ENCODE results near the gene AKAP6.

The AKAP6 gene

DNA sequence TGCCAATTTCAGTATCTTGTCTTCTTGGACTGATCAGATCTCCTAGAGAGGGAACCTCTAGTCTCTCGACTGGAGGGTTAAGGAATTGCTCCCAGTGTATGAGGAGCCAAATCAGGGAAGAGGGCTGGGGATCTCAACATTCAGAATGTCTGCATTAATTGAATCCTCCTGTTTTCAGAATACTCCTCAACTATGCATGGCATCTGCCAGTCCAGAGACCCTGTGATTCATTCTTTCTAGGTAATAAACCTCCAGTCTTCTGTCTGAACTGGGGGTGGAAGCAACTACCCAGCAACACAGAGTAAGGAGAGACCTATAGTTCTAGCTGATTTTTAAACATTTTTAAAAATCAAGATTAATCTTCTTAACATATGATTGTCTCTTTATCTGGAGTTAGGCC is 92.7 kb downstream of the AKAP6 start:
- H3K4me1 ChIP-seq (ENCODE audit: control insufficient read depth, insufficient read depth, low read length) = no peaks in the 10 kb centered on the region
- H3K27ac ChIP-seq (ENCODE audit: low read length) = no peak overlapping the region
- H3K27me3 ChIP-seq (ENCODE audit: control insufficient read depth, insufficient read depth, low read length) = no peaks in the 10 kb centered on the region
- DNase-seq (ENCODE audit: low read depth, low spot score) = no peak
- H3K4me3 ChIP-seq (ENCODE audit: low read length) = no peak overlapping the region
- no CpG with 5 or more reads among the region's 1 CpG for WGBS (ENCODE audit: insufficient coverage, insufficient read length)
- H3K9me3 ChIP-seq (ENCODE audit: control insufficient read depth, insufficient read depth, low read length) = no peaks in the 10 kb centered on the region
- H3K36me3 ChIP-seq (ENCODE audit: control insufficient read depth, insufficient read depth, low read length) = no peaks in the 10 kb centered on the region

DNA sequence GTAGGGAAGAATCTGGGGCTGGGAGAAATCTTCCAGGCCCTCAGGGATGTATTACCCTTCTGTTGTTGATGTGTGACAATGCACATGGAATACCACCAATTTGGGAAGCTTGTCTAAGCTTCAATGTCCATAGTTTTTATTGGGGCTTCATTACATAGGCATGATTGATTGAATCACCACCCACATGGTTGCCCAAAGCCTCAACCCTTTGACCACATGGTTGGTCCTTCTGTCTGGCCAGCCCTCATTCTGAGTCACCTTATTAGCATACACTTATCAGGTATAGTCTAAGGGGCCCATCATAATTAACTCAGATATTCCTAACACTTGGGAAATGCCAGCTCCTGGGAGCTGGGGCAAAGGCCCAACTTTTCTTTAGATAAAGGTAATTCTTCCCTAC is 93.3 kb downstream of the AKAP6 start:
- H3K27ac ChIP-seq (ENCODE audit: low read length) = no peak overlapping the region
- H3K9me3 ChIP-seq (ENCODE audit: control insufficient read depth, insufficient read depth, low read length) = no peaks in the 10 kb centered on the region
- no peaks in the 10 kb centered on the region for H3K36me3 ChIP-seq (ENCODE audit: control insufficient read depth, insufficient read depth, low read length)
- no peaks in the 10 kb centered on the region for H3K4me1 ChIP-seq (ENCODE audit: control insufficient read depth, insufficient read depth, low read length)
- H3K27me3 ChIP-seq (ENCODE audit: control insufficient read depth, insufficient read depth, low read length) = no peaks in the 10 kb centered on the region
- no peak for DNase-seq (ENCODE audit: low read depth, low spot score)
- H3K4me3 ChIP-seq (ENCODE audit: low read length) = no peak overlapping the region

DNA sequence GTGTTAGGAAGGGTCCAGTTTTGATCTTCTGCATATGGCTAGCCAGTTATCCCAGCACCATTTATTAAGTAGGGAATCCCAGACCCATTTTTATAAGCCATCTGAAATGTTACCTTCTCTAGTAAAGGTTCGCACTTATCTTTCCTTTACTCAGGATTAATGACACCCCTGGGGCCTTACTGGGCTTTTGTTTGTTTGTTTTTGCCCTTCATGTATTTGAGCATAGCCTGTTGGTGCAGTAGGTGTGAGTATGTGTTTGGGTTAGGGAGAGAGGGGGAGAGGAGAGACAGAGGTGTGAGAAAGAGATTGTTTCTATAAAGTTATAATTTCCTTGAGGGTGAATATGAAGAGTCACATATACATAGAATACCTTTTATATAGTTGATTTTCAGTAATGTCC is 96.9 kb downstream of the AKAP6 start:
- no CpG with 5 or more reads among the region's 1 CpG for WGBS (ENCODE audit: insufficient coverage, insufficient read length)
- no peak overlapping the region for H3K27ac ChIP-seq (ENCODE audit: low read length)

DNA sequence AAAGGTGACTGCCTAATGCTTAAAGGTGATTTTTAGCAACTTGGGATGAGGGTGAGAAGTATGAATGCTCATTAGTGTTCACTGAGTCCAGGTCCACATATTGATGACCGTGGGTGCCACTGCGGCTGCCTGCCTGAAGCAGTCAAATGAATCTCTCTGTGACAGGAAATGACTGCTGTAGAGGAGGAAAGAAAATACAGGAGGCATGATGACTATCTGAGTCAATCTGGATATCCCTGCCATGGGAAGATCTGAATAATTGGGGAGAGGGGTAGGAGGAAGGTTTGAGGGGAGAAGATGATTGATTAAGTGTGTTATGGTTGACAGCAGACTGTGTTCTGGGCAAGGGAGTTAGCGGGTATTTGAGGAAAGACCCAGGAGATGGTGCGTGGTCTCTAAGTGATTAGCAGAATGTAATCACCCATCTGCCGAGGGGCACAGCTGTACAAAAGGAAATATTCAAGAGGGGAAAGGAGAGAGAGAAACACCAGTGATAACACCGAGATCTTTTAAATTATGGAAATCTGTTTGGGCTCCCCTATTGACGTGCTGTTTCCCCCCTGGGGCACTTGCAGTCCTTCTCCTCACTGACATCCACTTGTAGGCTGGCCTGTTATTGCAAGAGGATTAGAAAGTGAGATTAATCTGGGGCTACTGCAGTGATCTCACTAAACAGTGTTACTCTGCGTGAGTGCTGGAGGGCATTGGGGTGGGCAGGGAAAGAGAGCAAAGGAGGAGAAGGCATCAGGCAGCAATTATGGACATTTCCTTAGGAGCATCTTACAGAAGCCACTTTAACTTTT is 97.7 kb downstream of the AKAP6 start:
- no peak overlapping the region for H3K4me3 ChIP-seq (ENCODE audit: low read length)
- H3K9me3 ChIP-seq (ENCODE audit: control insufficient read depth, insufficient read depth, low read length) = no peaks in the 10 kb centered on the region
- no peaks in the 10 kb centered on the region for H3K36me3 ChIP-seq (ENCODE audit: control insufficient read depth, insufficient read depth, low read length)
- WGBS (ENCODE audit: insufficient coverage, insufficient read length) = no CpG with 5 or more reads among the region's 8 CpGs
- no peak overlapping the region for H3K27ac ChIP-seq (ENCODE audit: low read length)
- no peak for DNase-seq (ENCODE audit: low read depth, low spot score)
- no peaks in the 10 kb centered on the region for H3K27me3 ChIP-seq (ENCODE audit: control insufficient read depth, insufficient read depth, low read length)
- H3K4me1 ChIP-seq (ENCODE audit: control insufficient read depth, insufficient read depth, low read length) = no peaks in the 10 kb centered on the region

More for the DNA sequence above, 96.9 kb downstream of the AKAP6 start:
- Histone ChIP-seq H3K9me3 (ENCODE audit: control insufficient read depth, insufficient read depth, low read length) (no peaks in the 10 kb centered on the region), H3K4me1 (ENCODE audit: control insufficient read depth, insufficient read depth, low read length) (no peaks in the 10 kb centered on the region), H3K36me3 (ENCODE audit: control insufficient read depth, insufficient read depth, low read length) (no peaks in the 10 kb centered on the region), H3K4me3 (ENCODE audit: low read length) (no peak overlapping the region), H3K27me3 (ENCODE audit: control insufficient read depth, insufficient read depth, low read length) (no peaks in the 10 kb centered on the region)
- DNase-seq (ENCODE audit: low read depth, low spot score) = no peak

DNA sequence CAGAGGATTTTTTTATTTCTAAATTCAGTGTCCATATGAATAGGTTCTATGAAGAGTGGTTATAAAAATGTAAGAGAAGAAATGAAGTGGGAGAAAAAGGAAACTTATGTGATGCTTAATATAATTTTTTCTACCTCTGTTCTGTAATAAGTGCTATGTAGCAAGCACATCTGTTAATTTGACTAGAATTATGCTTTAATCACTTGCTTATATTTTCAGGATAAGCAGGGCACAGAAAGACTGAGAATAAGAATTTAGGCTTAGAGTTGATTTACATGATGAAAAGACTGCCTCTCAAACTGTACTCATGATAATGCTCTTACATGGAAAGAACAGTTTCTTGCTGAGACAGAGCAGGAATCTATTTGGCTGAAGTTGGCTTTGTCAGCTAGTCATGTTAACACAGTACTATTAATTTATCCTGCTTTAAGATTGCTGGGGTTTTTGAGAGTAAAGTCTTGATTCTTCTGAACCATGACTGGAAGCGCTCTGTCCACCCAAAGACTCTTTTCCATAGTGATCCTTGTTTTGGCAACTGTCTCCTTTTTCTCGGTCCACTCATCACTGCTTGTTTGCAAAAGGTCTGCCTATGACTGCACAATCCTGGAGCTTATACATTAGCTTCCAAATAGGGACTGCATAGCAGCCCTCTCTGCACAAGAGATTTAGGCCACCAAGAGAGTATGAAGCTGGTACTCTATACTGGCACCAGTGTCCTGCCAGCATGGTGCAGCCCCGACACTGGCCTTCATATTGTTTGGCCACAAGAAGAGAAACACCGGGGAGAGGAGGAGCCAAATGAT is 98.8 kb downstream of the AKAP6 start:
- H3K4me1 ChIP-seq (ENCODE audit: control insufficient read depth, insufficient read depth, low read length) = no peaks in the 10 kb centered on the region
- WGBS (ENCODE audit: insufficient coverage, insufficient read length) = no CpG with 5 or more reads among the region's 4 CpGs

DNA sequence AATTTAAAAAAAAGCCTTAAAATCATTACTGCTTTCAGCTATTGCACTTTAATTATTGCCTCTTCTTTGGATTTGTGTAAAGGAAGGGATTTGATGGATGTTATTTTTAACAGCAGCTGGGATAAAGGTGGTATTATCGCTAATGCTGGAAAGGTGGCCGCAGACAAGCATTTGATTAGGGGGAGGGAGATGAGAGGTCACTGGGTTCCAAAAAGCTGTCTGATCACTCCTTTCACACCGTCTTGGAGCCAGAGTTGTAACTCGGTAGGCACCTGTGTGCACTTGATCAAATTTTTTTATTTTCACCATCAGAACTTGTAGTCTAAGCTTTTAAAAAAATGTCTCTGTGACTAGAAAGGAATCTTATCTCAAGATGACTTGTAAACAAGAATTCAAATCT is 99.8 kb downstream of the AKAP6 start:
- H3K4me1 ChIP-seq (ENCODE audit: control insufficient read depth, insufficient read depth, low read length) = no peaks in the 10 kb centered on the region
- no CpG with 5 or more reads among the region's 4 CpGs for WGBS (ENCODE audit: insufficient coverage, insufficient read length)
- no peak for DNase-seq (ENCODE audit: low read depth, low spot score)
- H3K36me3 ChIP-seq (ENCODE audit: control insufficient read depth, insufficient read depth, low read length) = no peaks in the 10 kb centered on the region
- H3K27me3 ChIP-seq (ENCODE audit: control insufficient read depth, insufficient read depth, low read length) = no peaks in the 10 kb centered on the region
- no peak overlapping the region for H3K4me3 ChIP-seq (ENCODE audit: low read length)
- no peak overlapping the region for H3K27ac ChIP-seq (ENCODE audit: low read length)
- no peaks in the 10 kb centered on the region for H3K9me3 ChIP-seq (ENCODE audit: control insufficient read depth, insufficient read depth, low read length)

More for the DNA sequence above, 98.8 kb downstream of the AKAP6 start:
- H3K36me3 ChIP-seq (ENCODE audit: control insufficient read depth, insufficient read depth, low read length) = no peaks in the 10 kb centered on the region
- no peak overlapping the region for H3K27ac ChIP-seq (ENCODE audit: low read length)
- DNase-seq (ENCODE audit: low read depth, low spot score) = no peak
- no peaks in the 10 kb centered on the region for H3K27me3 ChIP-seq (ENCODE audit: control insufficient read depth, insufficient read depth, low read length)
- no peaks in the 10 kb centered on the region for H3K9me3 ChIP-seq (ENCODE audit: control insufficient read depth, insufficient read depth, low read length)
- no peak overlapping the region for H3K4me3 ChIP-seq (ENCODE audit: low read length)

DNA sequence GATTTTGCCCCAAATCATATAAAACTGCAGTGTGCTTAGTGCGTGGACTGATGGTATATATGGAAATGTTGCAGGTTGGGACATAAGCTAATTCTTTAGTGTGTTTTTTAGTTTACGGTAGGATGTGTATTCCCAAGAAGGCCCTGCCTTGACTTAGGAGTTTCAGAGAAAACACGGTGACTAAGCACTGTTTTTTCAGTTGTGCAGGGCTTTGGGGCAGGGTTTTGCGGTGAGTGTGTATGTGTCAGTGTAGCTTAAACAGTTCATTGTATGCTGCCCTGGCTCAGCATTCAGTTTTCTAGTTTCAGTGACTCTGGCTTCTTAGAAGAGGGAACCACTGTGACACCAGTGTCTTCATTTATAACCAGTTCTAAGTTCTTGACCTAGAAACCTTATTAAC is 101.2 kb downstream of the AKAP6 start:
- Histone ChIP-seq H3K36me3 (ENCODE audit: control insufficient read depth, insufficient read depth, low read length) (no peaks in the 10 kb centered on the region), H3K4me3 (ENCODE audit: low read length) (no peak overlapping the region), H3K4me1 (ENCODE audit: control insufficient read depth, insufficient read depth, low read length) (no peaks in the 10 kb centered on the region), H3K9me3 (ENCODE audit: control insufficient read depth, insufficient read depth, low read length) (no peaks in the 10 kb centered on the region), H3K27me3 (ENCODE audit: control insufficient read depth, insufficient read depth, low read length) (no peaks in the 10 kb centered on the region), H3K27ac (ENCODE audit: low read length) (no peak overlapping the region)
- DNase-seq (ENCODE audit: low read depth, low spot score) = no peak
- no CpG with 5 or more reads among the region's 4 CpGs for WGBS (ENCODE audit: insufficient coverage, insufficient read length)

DNA sequence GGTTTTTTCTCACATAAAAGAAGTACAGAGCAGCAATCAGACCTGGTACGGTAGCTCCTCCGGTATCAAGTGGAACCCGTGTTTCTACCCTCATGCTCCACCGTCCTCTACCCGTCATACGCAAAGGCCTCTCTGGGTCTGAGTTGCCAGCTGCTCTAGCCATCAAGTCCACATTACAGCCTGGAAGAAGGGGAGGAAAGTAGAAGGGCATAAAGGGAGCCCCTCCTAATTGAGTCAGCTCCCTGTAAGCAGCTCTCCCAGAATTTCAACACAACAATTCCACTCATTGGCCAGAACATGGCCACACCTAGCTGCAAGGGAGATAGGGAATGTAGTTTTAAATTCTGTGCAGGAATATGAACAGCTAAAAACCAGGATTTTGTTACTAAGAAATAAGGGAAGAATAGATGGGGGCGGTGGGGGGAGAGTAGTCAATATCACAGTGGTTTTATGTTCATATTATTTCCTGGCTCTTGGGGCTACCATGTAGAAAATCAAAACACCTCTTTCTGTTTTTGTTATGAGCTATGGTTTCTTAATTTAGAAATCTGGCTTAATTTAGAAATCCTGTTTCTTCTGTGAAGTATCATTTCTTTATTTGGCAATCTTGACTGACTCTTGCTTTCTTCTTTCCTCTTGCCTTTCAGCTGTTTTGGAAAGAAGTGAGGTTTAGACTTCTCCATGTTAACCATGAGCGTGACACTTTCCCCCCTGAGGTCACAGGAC is 103.9 kb downstream of the AKAP6 start:
- H3K27ac ChIP-seq (ENCODE audit: low read length) = no peak overlapping the region
- no peaks in the 10 kb centered on the region for H3K27me3 ChIP-seq (ENCODE audit: control insufficient read depth, insufficient read depth, low read length)
- WGBS (ENCODE audit: insufficient coverage, insufficient read length) = no CpG with 5 or more reads among the region's 8 CpGs
- H3K9me3 ChIP-seq (ENCODE audit: control insufficient read depth, insufficient read depth, low read length) = no peaks in the 10 kb centered on the region
- H3K36me3 ChIP-seq (ENCODE audit: control insufficient read depth, insufficient read depth, low read length) = no peaks in the 10 kb centered on the region
- no peak for DNase-seq (ENCODE audit: low read depth, low spot score)
- no peaks in the 10 kb centered on the region for H3K4me1 ChIP-seq (ENCODE audit: control insufficient read depth, insufficient read depth, low read length)
- H3K4me3 ChIP-seq (ENCODE audit: low read length) = no peak overlapping the region

DNA sequence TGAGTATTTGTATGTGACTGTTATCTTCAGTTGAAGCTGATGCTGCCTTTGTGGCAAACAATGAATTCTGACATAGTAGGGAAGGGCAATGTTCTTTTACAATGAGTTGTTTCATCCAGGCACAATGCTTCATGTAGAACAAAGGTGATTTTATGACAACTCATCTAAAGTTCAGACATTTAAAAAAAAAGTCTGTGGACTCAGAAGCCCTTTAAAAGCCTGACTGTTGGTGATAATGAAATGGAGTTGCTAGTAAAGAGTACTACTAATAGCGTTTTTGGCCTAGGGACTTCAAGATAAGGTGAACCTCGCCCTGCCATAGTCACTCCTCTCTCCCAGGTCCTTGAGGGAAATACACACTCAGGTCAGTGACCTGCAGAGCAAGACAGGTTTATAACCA is 105.1 kb downstream of the AKAP6 start:
- H3K9me3 ChIP-seq (ENCODE audit: control insufficient read depth, insufficient read depth, low read length) = no peaks in the 10 kb centered on the region
- no CpG with 5 or more reads among the region's 2 CpGs for WGBS (ENCODE audit: insufficient coverage, insufficient read length)
- H3K36me3 ChIP-seq (ENCODE audit: control insufficient read depth, insufficient read depth, low read length) = no peaks in the 10 kb centered on the region
- H3K27me3 ChIP-seq (ENCODE audit: control insufficient read depth, insufficient read depth, low read length) = no peaks in the 10 kb centered on the region
- no peaks in the 10 kb centered on the region for H3K4me1 ChIP-seq (ENCODE audit: control insufficient read depth, insufficient read depth, low read length)
- no peak overlapping the region for H3K27ac ChIP-seq (ENCODE audit: low read length)
- no peak overlapping the region for H3K4me3 ChIP-seq (ENCODE audit: low read length)
- DNase-seq (ENCODE audit: low read depth, low spot score) = no peak

DNA sequence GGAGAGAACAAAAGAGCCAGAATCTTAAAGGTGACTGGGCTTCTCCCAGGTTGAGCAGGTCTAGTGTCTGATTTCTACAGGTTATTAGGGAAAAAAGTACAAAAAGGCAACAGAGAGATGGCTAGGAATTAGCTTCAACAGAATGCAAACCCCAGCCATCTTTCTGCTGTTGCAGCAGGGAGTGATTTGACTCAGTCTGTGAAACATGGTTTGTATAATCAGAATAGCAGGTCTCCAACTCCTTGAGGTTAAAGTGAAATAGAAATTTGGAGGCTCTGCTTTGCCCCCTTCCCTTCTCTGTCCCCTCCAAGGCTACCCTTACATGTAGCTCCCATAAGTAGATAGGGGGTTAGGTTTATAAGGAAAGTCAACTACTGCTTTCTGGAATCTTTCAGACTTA is 105.8 kb downstream of the AKAP6 start:
- no peaks in the 10 kb centered on the region for H3K27me3 ChIP-seq (ENCODE audit: control insufficient read depth, insufficient read depth, low read length)
- DNase-seq (ENCODE audit: low read depth, low spot score) = no peak
- no peaks in the 10 kb centered on the region for H3K36me3 ChIP-seq (ENCODE audit: control insufficient read depth, insufficient read depth, low read length)
- H3K9me3 ChIP-seq (ENCODE audit: control insufficient read depth, insufficient read depth, low read length) = no peaks in the 10 kb centered on the region; the same call in 1 of the 2 replicates
- no peak overlapping the region for H3K27ac ChIP-seq (ENCODE audit: low read length)
- no peak overlapping the region for H3K4me3 ChIP-seq (ENCODE audit: low read length)
- H3K4me1 ChIP-seq (ENCODE audit: control insufficient read depth, insufficient read depth, low read length) = no peaks in the 10 kb centered on the region
